H1 (cell line): ENCODE data around the gene ITIH4. TPM values are rescaled to one million over a fixed set of nuclear protein-coding genes. Genes with fewer than 3 reads are reported as not detected.

Source experiments
- CTCF ChIA-PET: fragments of 300-600 bp; sonication (Branson Sonifier 250); formaldehyde crosslinking; loops from one replicate; lab custom pipeline; 2021; ENCODE audit not compliant: partially characterized antibody; lab: Charles Lee
- POLR2A ChIA-PET: fragments of 300-600 bp; sonication (Branson Sonifier 250); formaldehyde crosslinking; loops from one replicate; lab custom pipeline; 2021; ENCODE audit warnings: inconsistent platforms; ENCODE audit not compliant: partially characterized antibody; lab: Charles Lee
- DNase-seq, 2 experiments: peaks; one replicate each; pipeline versions ENCODE4 v3.0.0 to v3.0.0-alpha.2; 2010 to 2022; ENCODE audit warnings: low spot score in 2 of 2, low read depth in 1 of 2, mixed read lengths in 1 of 2
- FAIRE-seq: peaks from 2 replicates; lab custom pipeline; 2011; peaks lifted over from hg19 to GRCh38; lab: Jason Lieb, UNC
- H2AFZ ChIP-seq: 2 replicates; pipeline ENCODE4 v1.8.1; 2012; ENCODE audit warnings: low read length, inconsistent platforms
- H2AK5ac ChIP-seq: 2 replicates; pipeline ENCODE4 v1.6.1; 2013; ENCODE audit warnings: low read depth, low read length
- H2BK120ac ChIP-seq: replicated peaks from 2 replicates; pipeline ENCODE3; 2013; ENCODE audit warnings: low read depth, low read length, inconsistent platforms
- H2BK12ac ChIP-seq: 2 replicates; pipeline ENCODE4 v1.6.1; 2013; ENCODE audit warnings: low read depth, low read length
- H2BK15ac ChIP-seq: 2 replicates; pipeline ENCODE4 v1.6.1; 2013; ENCODE audit warnings: low read length
- H2BK20ac ChIP-seq: 2 replicates; pipeline ENCODE4 v1.6.1; 2013; ENCODE audit warnings: low read length
- H2BK5ac ChIP-seq: 2 replicates; pipeline ENCODE4 v1.6.1; 2013; ENCODE audit warnings: low read depth, low read length
- H3K14ac ChIP-seq: 2 replicates; pipeline ENCODE4 v1.6.1; 2013; ENCODE audit warnings: inconsistent platforms; ENCODE audit not compliant: insufficient read length
- H3K18ac ChIP-seq: 2 replicates; pipeline ENCODE4 v1.6.1; 2013; ENCODE audit warnings: low read length; ENCODE audit errors: extremely low read depth
- H3K23ac ChIP-seq: 2 replicates; pipeline ENCODE4 v1.6.1; 2013; ENCODE audit warnings: inconsistent platforms; ENCODE audit not compliant: insufficient read length
- H3K23me2 ChIP-seq: 2 replicates; pipeline ENCODE4 v1.6.1; 2013; ENCODE audit warnings: low read depth, low read length
- H3K27ac ChIP-seq: 2 replicates; pipeline ENCODE4 v1.6.1; 2011; ENCODE audit warnings: low read depth, low read length, inconsistent platforms
- H3K27me3 ChIP-seq, 4 experiments: replicated peaks in 1 of 4; 1 replicate in 1 of 4; 2 replicates in 3 of 4; pipeline versions ENCODE4 v1.6.1 to v1.8.1; 2011 to 2013; ENCODE audit warnings: low read length in 3 of 4, mild to moderate bottlenecking in 3 of 4, inconsistent platforms in 2 of 4, mixed read lengths in 2 of 4, moderate library complexity in 1 of 4; ENCODE audit not compliant: control insufficient read depth in 3 of 4, insufficient read depth in 3 of 4; ENCODE audit errors: extremely low read depth in 1 of 4
- H3K36me3 ChIP-seq, 4 experiments: 2 replicates each; pipeline versions ENCODE4 v1.6.1 to v1.8.1; 2011 to 2013; ENCODE audit warnings: mild to moderate bottlenecking in 4 of 4, low read length in 3 of 4, moderate library complexity in 2 of 4, control low read depth in 1 of 4, inconsistent platforms in 1 of 4; ENCODE audit not compliant: insufficient read depth in 4 of 4, control insufficient read depth in 2 of 4
- H3K4ac ChIP-seq: replicated peaks from 2 replicates; pipeline ENCODE3; 2013; ENCODE audit warnings: low read length, low read depth, mixed read lengths, inconsistent platforms; ENCODE audit not compliant: insufficient read length
- H3K4me1 ChIP-seq, 4 experiments: replicated peaks in 1 of 4; 1 replicate in 1 of 4; 2 replicates in 3 of 4; pipeline versions ENCODE4 v1.6.1 to v1.8.1; 2011 to 2013; ENCODE audit warnings: low read length in 3 of 4, inconsistent platforms in 2 of 4, mixed read lengths in 1 of 4; ENCODE audit not compliant: insufficient read depth in 4 of 4, control insufficient read depth in 3 of 4
- H3K4me2 ChIP-seq, 2 experiments: 2 replicates each; pipeline versions ENCODE4 v1.6.1 to v1.8.1; 2011 to 2013; ENCODE audit warnings: low read depth in 2 of 2, low read length in 2 of 2, control low read depth in 1 of 2, inconsistent platforms in 1 of 2, mild to moderate bottlenecking in 1 of 2; ENCODE audit not compliant: insufficient read depth in 1 of 2
- H3K4me3 ChIP-seq, 4 experiments: fragments of 200-600, 300-600 bp in 1 of 4; sonication (generic), shearing (Covaris generic), sonication (Bioruptor Twin) in 1 of 4; 2 replicates each; pipeline versions ENCODE4 v1.5.1 to v1.8.1; 2011 to 2016; ENCODE audit warnings: low read length in 4 of 4, low read depth in 3 of 4, control low read depth in 2 of 4, inconsistent platforms in 2 of 4, mild to moderate bottlenecking in 2 of 4, mixed read lengths in 1 of 4, moderate library complexity in 1 of 4; ENCODE audit not compliant: insufficient read depth in 2 of 4; ENCODE audit errors: extremely low read depth in 1 of 4
- H3K56ac ChIP-seq: replicated peaks from 2 replicates; pipeline ENCODE3; 2013; ENCODE audit warnings: low read depth, mild to moderate bottlenecking, mixed read lengths, low read length, inconsistent platforms; ENCODE audit not compliant: insufficient read length
- H3K79me1 ChIP-seq: 2 replicates; pipeline ENCODE4 v1.6.1; 2013; ENCODE audit warnings: low read depth, low read length, control low read depth
- H3K79me2 ChIP-seq, 2 experiments: 2 replicates each; pipeline versions ENCODE4 v1.6.1 to v1.8.1; 2012 to 2013; ENCODE audit warnings: low read length in 2 of 2, mild to moderate bottlenecking in 2 of 2, inconsistent platforms in 1 of 2; ENCODE audit not compliant: insufficient read depth in 2 of 2, control insufficient read depth in 1 of 2
- H3K9ac ChIP-seq, 4 experiments: replicated peaks in 1 of 4; 1 replicate in 1 of 4; 2 replicates in 3 of 4; pipeline versions ENCODE4 v1.6.1 to v1.8.1; 2011 to 2013; ENCODE audit warnings: low read depth in 3 of 4, low read length in 3 of 4, control low read depth in 2 of 4, mild to moderate bottlenecking in 2 of 4, moderate library complexity in 2 of 4, inconsistent platforms in 1 of 4; ENCODE audit errors: extremely low read depth in 1 of 4
- H3K9me3 ChIP-seq, 2 experiments: 2 replicates each; pipeline versions ENCODE4 v1.6.1 to v1.8.1; 2012 to 2013; ENCODE audit warnings: mild to moderate bottlenecking in 2 of 2, moderate library complexity in 2 of 2, control low read depth in 1 of 2, inconsistent platforms in 1 of 2, low read depth in 1 of 2, low read length in 1 of 2, mixed read lengths in 1 of 2; ENCODE audit not compliant: insufficient read depth in 2 of 2
- H4K20me1 ChIP-seq, 2 experiments: replicated peaks in 1 of 2; 2 replicates each; pipeline versions ENCODE3 to v1.8.1; 2011 to 2013; ENCODE audit warnings: inconsistent platforms in 2 of 2, low read length in 2 of 2, mild to moderate bottlenecking in 1 of 2; ENCODE audit not compliant: insufficient read depth in 2 of 2, control insufficient read depth in 1 of 2
- H4K5ac ChIP-seq: 2 replicates; pipeline ENCODE4 v1.6.1; 2013; ENCODE audit warnings: low read length, low read depth, mixed read lengths, inconsistent platforms; ENCODE audit not compliant: insufficient read length
- H4K8ac ChIP-seq: 2 replicates; pipeline ENCODE4 v1.8.0; 2013; ENCODE audit warnings: mild to moderate bottlenecking, moderate library complexity, low read length, inconsistent platforms; ENCODE audit not compliant: insufficient read depth; ENCODE audit errors: extremely low read depth
- H4K91ac ChIP-seq: replicated peaks from 2 replicates; pipeline ENCODE3; 2013; ENCODE audit warnings: low read length, mixed read lengths, inconsistent platforms; ENCODE audit not compliant: insufficient read length
- CBX8 ChIP-seq: fragments of 300-800, 300-1000 bp; sonication (generic); IDR thresholded peaks from 2 replicates; pipeline ENCODE4 v1.7.1; 2016; ENCODE audit warnings: low read depth, low read length, borderline replicate concordance
- CHD1 ChIP-seq: IDR thresholded peaks from 2 replicates; pipeline ENCODE4 v1.6.1; 2012; ENCODE audit warnings: low read depth, low read length, improper control_type of control experiment
- HDAC6 ChIP-seq: IDR thresholded peaks from one replicate; pipeline ENCODE4 v1.7.1; 2012; ENCODE audit warnings: low read depth, mild to moderate bottlenecking, inconsistent platforms, low read length, moderate library complexity
- RBBP5 ChIP-seq: IDR thresholded peaks from 2 replicates; pipeline ENCODE4 v1.7.1; 2012; ENCODE audit warnings: low read depth, mild to moderate bottlenecking, inconsistent platforms, low read length, moderate library complexity, borderline replicate concordance
- SIN3A ChIP-seq, 2 experiments: IDR thresholded peaks in 1 of 2; conservative IDR thresholded peaks in 1 of 2; 2 replicates each; pipeline ENCODE4 v1.6.1; 2011 to 2012; ENCODE audit warnings: low read length in 2 of 2, improper control_type of control experiment in 1 of 2, low read depth in 1 of 2, mild to moderate bottlenecking in 1 of 2
- TAF1 ChIP-seq: IDR thresholded peaks from 2 replicates; pipeline ENCODE4 v1.6.1; 2011; ENCODE audit warnings: mild to moderate bottlenecking, low read depth, low read length
- TAF7 ChIP-seq: optimal IDR thresholded peaks from 2 replicates; pipeline ENCODE3; 2011; ENCODE audit warnings: low read depth, mild to moderate bottlenecking, inconsistent platforms, low read length, moderate library complexity, borderline replicate concordance
- TBP ChIP-seq: IDR thresholded peaks from 2 replicates; pipeline ENCODE4 v1.6.1; 2011; ENCODE audit warnings: low read depth, low read length, improper control_type of control experiment
- TEAD4 ChIP-seq: IDR thresholded peaks from 2 replicates; pipeline ENCODE4 v1.6.1; 2012; ENCODE audit warnings: low read depth, low read length, inconsistent platforms, mixed read lengths
- ZNF274 ChIP-seq: IDR thresholded peaks from 2 replicates; pipeline ENCODE4 v1.7.0; 2012; ENCODE audit warnings: low read length, borderline replicate concordance; ENCODE audit errors: extremely low read depth
- WGBS, 2 experiments: shearing (Covaris generic) in 1 of 2; methylation state at CpG; one replicate each; pipeline versions ENCODE4 v1.1.6 to v1.1.7; 2013 to 2015; ENCODE audit warnings: low lambda C conversion rate in 2 of 2, mixed read lengths in 2 of 2, inconsistent platforms in 1 of 2, low coverage in 1 of 2, missing lambda C conversion rate in 1 of 2; ENCODE audit not compliant: insufficient replicate concordance in 2 of 2, insufficient coverage in 1 of 2, insufficient read length in 1 of 2; ENCODE audit errors: extremely low coverage in 1 of 2, missing lambda C conversion rate in 1 of 2; 5-methylcytosine and 5-hydroxymethylcytosine counted together
- polyA plus RNA-seq, 7 experiments: library from polyadenylated mRNA; depleted of rRNA in 3 of 7; stranded (reverse) in 5 of 7; unstranded in 2 of 7; fragments of >200 nt in 5 of 7; fragments of 200-250 nt in 2 of 7; gene quantifications; 1 replicate in 5 of 7; 2 replicates in 1 of 7; 4 replicates in 1 of 7; pipeline versions ENCODE4 v1.2.1 to v1.2.3, GENCODE V29; 2011 to 2013; ENCODE audit warnings: missing spikeins in 2 of 7, mixed read lengths in 2 of 7
- total RNA-seq: library from RNA; stranded (reverse); fragmentation: NEBNext Ultra II Directional; extraction: Animal tissue kit (Norgen Biotek cat#: 25700); gene quantifications from 2 replicates; pipeline ENCODE4 v1.2.1, GENCODE V29; 2021
- TF ChIP-seq, protein P1 (sequence below): IDR thresholded peaks from 2 replicates; pipeline ENCODE4 v1.6.1; 2011; ENCODE audit warnings: low read depth, mild to moderate bottlenecking, low read length; ENCODE audit not compliant: insufficient read depth

The ITIH4 gene
- total and polyA plus RNA-seq, 2 of the 8 experiments (the other 6 are each of a cell fraction or from before 2014, with no cell fraction given): 3.4 to 3.7 TPM

GRCh38 chr3:52859686-52860423 is 29.4 kb upstream of the ITIH4 start:
- Histone ChIP-seq H3K23me2 (no peaks in the 10 kb centered on the region), H3K4me3 (no peak overlapping the region), H2BK120ac (no peak overlapping the region), H2BK12ac (no peak overlapping the region), H3K56ac (no peak overlapping the region), H3K23ac (no peak overlapping the region), H2BK5ac (no peak overlapping the region), H4K8ac (peak overlapping the region; percentile 14; the same call in 1 of the 2 replicates), H3K4me2 (no peak overlapping the region), H4K5ac (no peak overlapping the region), H3K4me1 (no peaks in the 10 kb centered on the region), H3K9ac (no peak overlapping the region), H4K91ac (no peak overlapping the region), H3K14ac (no peak overlapping the region), H2AFZ (no peak overlapping the region), H3K9me3 (peaks cover 0 to 2% of the 10 kb centered on the region in 2 experiments; a peak in 1 of 4 replicates), H3K79me1 (no peaks in the 10 kb centered on the region), H3K79me2 (no peaks in the 10 kb centered on the region), H2AK5ac (no peak overlapping the region), H3K4ac (no peak overlapping the region), H3K18ac (no peak overlapping the region), H2BK15ac (no peak overlapping the region), H3K27me3 (no peaks in the 10 kb centered on the region), H3K36me3 (no peaks in the 10 kb centered on the region), H2BK20ac (no peak overlapping the region), H4K20me1 (peaks cover 0 to 6% of the 10 kb centered on the region in 2 experiments), H3K27ac (no peak overlapping the region)
- ChIA-PET POLR2A (no interaction called here), CTCF (interaction anchor here (0.6 to 1.7 kb wide), 8 partner anchors 19 to 403 kb away, joined by 3 to 5 read pairs (median 3); no protein-coding TSS in a partner anchor)
- no peak for FAIRE-seq
- 96% methylated on average over 8 of the region's 8 CpGs; no CpG with 5 or more reads in 1 of the 2 experiments for WGBS, 2 experiments
- no peak for DNase-seq
- TF ChIP-seq, protein P1, sequence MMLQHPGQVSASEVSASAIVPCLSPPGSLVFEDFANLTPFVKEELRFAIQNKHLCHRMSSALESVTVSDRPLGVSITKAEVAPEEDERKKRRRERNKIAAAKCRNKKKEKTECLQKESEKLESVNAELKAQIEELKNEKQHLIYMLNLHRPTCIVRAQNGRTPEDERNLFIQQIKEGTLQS: no peak
- TF ChIP-seq ZNF274: no peak
- TF ChIP-seq CBX8: no peak
- TF ChIP-seq TEAD4: no peak
- TF ChIP-seq TAF1: no peak
- no peak for TF ChIP-seq SIN3A (conservative IDR thresholded peaks at IDR 0.05 in 1 of 2, IDR thresholded peaks at IDR 0.05 in 1 of 2; ENCODE audit: low read depth in 1 of 2, low read length in 2 of 2)
- TF ChIP-seq HDAC6: no peak
- no peak for TF ChIP-seq TAF7
- no peak for TF ChIP-seq RBBP5
- TF ChIP-seq TBP: no peak
- no peak for TF ChIP-seq CHD1
